ENCODE data around the gene SH2D4B. TPM values are rescaled to one million over a fixed set of nuclear protein-coding genes. Genes with fewer than 3 reads are reported as not detected.

The SH2D4B gene
- total and polyA plus RNA-seq, 2 of the 13 experiments (the other 11 are each of a cell fraction or from before 2014, with no cell fraction given), result not detected

- peaks cover 14% of the 10 kb centered on the region for H3K4me1 ChIP-seq (ENCODE audit: insufficient read depth, low read length)
- WGBS (ENCODE audit: low lambda C conversion rate), result 51% methylated on average over 7 of the region's 7 CpGs
- TF ChIP-seq ZNF670 (CRISPR knock-in tag; IDR thresholded peaks at IDR 0.05; ENCODE audit: borderline replicate concordance) (no peak), NRL (CRISPR knock-in tag; IDR thresholded peaks at IDR 0.05; ENCODE audit: borderline replicate concordance) (no peak), MLXIP (CRISPR knock-in tag; IDR thresholded peaks at IDR 0.05; ENCODE audit: borderline replicate concordance) (no peak), RFXAP (CRISPR knock-in tag; IDR thresholded peaks at IDR 0.05; ENCODE audit: borderline replicate concordance) (no peak), ISX (CRISPR knock-in tag; conservative IDR thresholded peaks at IDR 0.05) (no peak), ZNF232 (CRISPR knock-in tag; IDR thresholded peaks at IDR 0.05; ENCODE audit: borderline replicate concordance) (no peak), ZBTB38 (CRISPR knock-in tag; IDR thresholded peaks at IDR 0.05) (no peak), CAMTA2 (CRISPR knock-in tag; IDR thresholded peaks at IDR 0.05; ENCODE audit: borderline replicate concordance) (no peak), ZNF207 (IDR thresholded peaks at IDR 0.05; ENCODE audit: borderline replicate concordance) (no peak), POLR2G (IDR thresholded peaks at IDR 0.05; ENCODE audit: low read depth, low read length) (no peak), MATR3 (CRISPR knock-in tag; IDR thresholded peaks at IDR 0.05) (no peak), ZMAT5 (CRISPR knock-in tag; IDR thresholded peaks at IDR 0.05; ENCODE audit: borderline replicate concordance, low read depth) (no peak), ZNF264 (CRISPR knock-in tag; IDR thresholded peaks at IDR 0.05) (no peak), ZNF296 (CRISPR knock-in tag; conservative IDR thresholded peaks at IDR 0.05) (no peak), PHF21A (CRISPR knock-in tag; IDR thresholded peaks at IDR 0.05) (no peak), STAG1 (CRISPR knock-in tag; IDR thresholded peaks at IDR 0.05) (no peak), ZNF547 (CRISPR knock-in tag; IDR thresholded peaks at IDR 0.05) (no peak), GLI4 (CRISPR knock-in tag; IDR thresholded peaks at IDR 0.05; ENCODE audit: borderline replicate concordance) (no peak)
- no peak for ATAC-seq
- no peaks in the 10 kb centered on the region; the same call in 1 of the 2 replicates for H3K9me3 ChIP-seq (ENCODE audit: low read length)
- H3K4me3 ChIP-seq (replicated peaks in 1 of 3; ENCODE audit: insufficient read depth in 1 of 3, low read depth in 2 of 3, low read length in 3 of 3), result no peak overlapping the region
- no peak overlapping the region for H2AFZ ChIP-seq (ENCODE audit: low read length)
- no peak overlapping the region for H3K27ac ChIP-seq (ENCODE audit: extremely low read length, insufficient read depth, low read length)
- H3K36me3 ChIP-seq (replicated peaks in 1 of 2; ENCODE audit: control insufficient read depth in 1 of 2, insufficient read depth in 2 of 2, low read length in 2 of 2), result no peaks in the 10 kb centered on the region
- H3K79me2 ChIP-seq (ENCODE audit: insufficient read depth, low read length), result no peaks in the 10 kb centered on the region
- peaks cover 0 to 2% of the 10 kb centered on the region in 2 experiments; a peak in 2 of 5 replicates for H3K27me3 ChIP-seq (ENCODE audit: control insufficient read depth in 1 of 2, insufficient read depth in 2 of 2, low read length in 2 of 2)
- CTCF ChIA-PET (ENCODE audit: low intra/inter-chr PET ratio, low total read pairs), result no interaction called here
- H3K4me2 ChIP-seq (ENCODE audit: low read depth, low read length), result no peak overlapping the region
- DNase-seq (ENCODE audit: low spot score), result no peak
- H3K9ac ChIP-seq (ENCODE audit: insufficient read depth, low read depth, low read length), result no peak overlapping the region
- POLR2A ChIA-PET, result no interaction called here
- no peak for FAIRE-seq
- H4K20me1 ChIP-seq (ENCODE audit: insufficient read depth, low read length), result no peaks in the 10 kb centered on the region
- intact Hi-C loops (cut with micrococcal nuclease; ENCODE audit: unreplicated experiment), result loop anchor here (5.0 kb wide), 1 partner anchor 37 kb away; no protein-coding TSS in a partner anchor
- no TSS peak for BruUV-seq (replicated peaks)
- in situ Hi-C loops (cut with HindIII; ENCODE audit: extremely low pct_ligation_motif_present, low pct_unique_long_range_greater_than_20kb), result loop anchor here (5.0 kb wide), 1 partner anchor 262 kb away; no protein-coding TSS in a partner anchor
These were observed 123.0 kb downstream of the SH2D4B start for GRCh38 chr10:80660736-80661135.

Data from HepG2 (cell line).